Esophagus muscularis mucosa (tissue), 4 donors: Measurements from ENCODE around the gene OR6B1.

Source experiments
- EP300 ChIP-seq: sonication (generic); formaldehyde crosslinking; IDR thresholded peaks from one replicate; pipeline ENCODE4 v1.6.1; 2017; ENCODE audit warnings: antibody characterized with exemption
- POLR2A ChIP-seq: fragments of 450-650 bp; IDR thresholded peaks from one replicate; pipeline ENCODE4 v1.6.1; 2017; ENCODE audit warnings: antibody characterized with exemption, moderate library complexity, mild to moderate bottlenecking, low read depth
- TF ChIP-seq, protein P1 (sequence below), 3 experiments: fragments of 200-600 bp in 2 of 3; fragments of 450-650 bp in 1 of 3; sonication (generic) in 2 of 3; IDR thresholded peaks; one replicate each; pipeline ENCODE4 v1.5.1; 2017 to 2019; ENCODE audit warnings: antibody characterized with exemption in 3 of 3, mild to moderate bottlenecking in 2 of 3, moderate library complexity in 1 of 3

DNA sequence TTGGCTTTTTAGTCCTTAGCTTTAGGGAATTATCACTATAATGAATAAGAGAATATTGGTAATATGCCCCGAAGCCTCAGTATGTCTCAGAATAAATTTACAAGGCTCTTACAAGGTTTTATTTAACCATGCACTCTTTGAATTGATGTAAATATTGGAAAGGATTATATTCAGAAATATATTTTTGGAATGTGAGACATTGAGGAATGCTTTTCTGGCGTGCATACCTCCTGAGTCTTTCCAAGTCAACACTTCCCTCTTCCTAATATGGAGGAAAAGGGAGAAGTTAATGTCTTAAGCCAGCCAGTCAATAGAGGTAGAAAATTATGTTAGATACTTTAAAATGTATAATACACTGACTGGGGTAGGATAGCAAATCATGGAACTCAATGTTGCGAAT is 46.7 kb upstream of the OR6B1 start:
- TF ChIP-seq POLR2A (no peak), EP300 (no peak)
- TF ChIP-seq, protein P1, sequence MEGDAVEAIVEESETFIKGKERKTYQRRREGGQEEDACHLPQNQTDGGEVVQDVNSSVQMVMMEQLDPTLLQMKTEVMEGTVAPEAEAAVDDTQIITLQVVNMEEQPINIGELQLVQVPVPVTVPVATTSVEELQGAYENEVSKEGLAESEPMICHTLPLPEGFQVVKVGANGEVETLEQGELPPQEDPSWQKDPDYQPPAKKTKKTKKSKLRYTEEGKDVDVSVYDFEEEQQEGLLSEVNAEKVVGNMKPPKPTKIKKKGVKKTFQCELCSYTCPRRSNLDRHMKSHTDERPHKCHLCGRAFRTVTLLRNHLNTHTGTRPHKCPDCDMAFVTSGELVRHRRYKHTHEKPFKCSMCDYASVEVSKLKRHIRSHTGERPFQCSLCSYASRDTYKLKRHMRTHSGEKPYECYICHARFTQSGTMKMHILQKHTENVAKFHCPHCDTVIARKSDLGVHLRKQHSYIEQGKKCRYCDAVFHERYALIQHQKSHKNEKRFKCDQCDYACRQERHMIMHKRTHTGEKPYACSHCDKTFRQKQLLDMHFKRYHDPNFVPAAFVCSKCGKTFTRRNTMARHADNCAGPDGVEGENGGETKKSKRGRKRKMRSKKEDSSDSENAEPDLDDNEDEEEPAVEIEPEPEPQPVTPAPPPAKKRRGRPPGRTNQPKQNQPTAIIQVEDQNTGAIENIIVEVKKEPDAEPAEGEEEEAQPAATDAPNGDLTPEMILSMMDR (IDR thresholded peaks at IDR 0.05): no peak
